H1 (cell line): ENCODE measurements around the gene CDH7. TPM values are rescaled to one million over a fixed set of nuclear protein-coding genes. Genes with fewer than 3 reads are reported as not detected.

Experiments
- CTCF ChIA-PET: fragments of 300-600 bp; sonication (Branson Sonifier 250); formaldehyde crosslinking; loops from one replicate; lab custom pipeline; 2021; ENCODE audit not compliant: partially characterized antibody; lab: Charles Lee
- POLR2A ChIA-PET: fragments of 300-600 bp; sonication (Branson Sonifier 250); formaldehyde crosslinking; loops from one replicate; lab custom pipeline; 2021; ENCODE audit warnings: inconsistent platforms; ENCODE audit not compliant: partially characterized antibody; lab: Charles Lee
- DNase-seq, 2 experiments: peaks; one replicate each; pipeline versions ENCODE4 v3.0.0 to v3.0.0-alpha.2; 2010 to 2022; ENCODE audit warnings: low spot score in 2 of 2, low read depth in 1 of 2, mixed read lengths in 1 of 2
- FAIRE-seq: peaks from 2 replicates; lab custom pipeline; 2011; peaks lifted over from hg19 to GRCh38; lab: Jason Lieb, UNC
- H2AFZ ChIP-seq: 2 replicates; pipeline ENCODE4 v1.8.1; 2012; ENCODE audit warnings: low read length, inconsistent platforms
- H2AK5ac ChIP-seq: 2 replicates; pipeline ENCODE4 v1.6.1; 2013; ENCODE audit warnings: low read depth, low read length
- H2BK120ac ChIP-seq: replicated peaks from 2 replicates; pipeline ENCODE3; 2013; ENCODE audit warnings: low read depth, low read length, inconsistent platforms
- H2BK12ac ChIP-seq: 2 replicates; pipeline ENCODE4 v1.6.1; 2013; ENCODE audit warnings: low read depth, low read length
- H2BK15ac ChIP-seq: 2 replicates; pipeline ENCODE4 v1.6.1; 2013; ENCODE audit warnings: low read length
- H2BK20ac ChIP-seq: 2 replicates; pipeline ENCODE4 v1.6.1; 2013; ENCODE audit warnings: low read length
- H2BK5ac ChIP-seq: 2 replicates; pipeline ENCODE4 v1.6.1; 2013; ENCODE audit warnings: low read depth, low read length
- H3K14ac ChIP-seq: 2 replicates; pipeline ENCODE4 v1.6.1; 2013; ENCODE audit warnings: inconsistent platforms; ENCODE audit not compliant: insufficient read length
- H3K18ac ChIP-seq: 2 replicates; pipeline ENCODE4 v1.6.1; 2013; ENCODE audit warnings: low read length; ENCODE audit errors: extremely low read depth
- H3K23ac ChIP-seq: 2 replicates; pipeline ENCODE4 v1.6.1; 2013; ENCODE audit warnings: inconsistent platforms; ENCODE audit not compliant: insufficient read length
- H3K23me2 ChIP-seq: 2 replicates; pipeline ENCODE4 v1.6.1; 2013; ENCODE audit warnings: low read depth, low read length
- H3K27ac ChIP-seq: 2 replicates; pipeline ENCODE4 v1.6.1; 2011; ENCODE audit warnings: low read depth, low read length, inconsistent platforms
- H3K27me3 ChIP-seq, 4 experiments: replicated peaks in 1 of 4; 1 replicate in 1 of 4; 2 replicates in 3 of 4; pipeline versions ENCODE4 v1.6.1 to v1.8.1; 2011 to 2013; ENCODE audit warnings: low read length in 3 of 4, mild to moderate bottlenecking in 3 of 4, inconsistent platforms in 2 of 4, mixed read lengths in 2 of 4, moderate library complexity in 1 of 4; ENCODE audit not compliant: control insufficient read depth in 3 of 4, insufficient read depth in 3 of 4; ENCODE audit errors: extremely low read depth in 1 of 4
- H3K36me3 ChIP-seq, 4 experiments: 2 replicates each; pipeline versions ENCODE4 v1.6.1 to v1.8.1; 2011 to 2013; ENCODE audit warnings: mild to moderate bottlenecking in 4 of 4, low read length in 3 of 4, moderate library complexity in 2 of 4, control low read depth in 1 of 4, inconsistent platforms in 1 of 4; ENCODE audit not compliant: insufficient read depth in 4 of 4, control insufficient read depth in 2 of 4
- H3K4ac ChIP-seq: replicated peaks from 2 replicates; pipeline ENCODE3; 2013; ENCODE audit warnings: low read length, low read depth, mixed read lengths, inconsistent platforms; ENCODE audit not compliant: insufficient read length
- H3K4me1 ChIP-seq, 4 experiments: replicated peaks in 1 of 4; 1 replicate in 1 of 4; 2 replicates in 3 of 4; pipeline versions ENCODE4 v1.6.1 to v1.8.1; 2011 to 2013; ENCODE audit warnings: low read length in 3 of 4, inconsistent platforms in 2 of 4, mixed read lengths in 1 of 4; ENCODE audit not compliant: insufficient read depth in 4 of 4, control insufficient read depth in 3 of 4
- H3K4me2 ChIP-seq, 2 experiments: 2 replicates each; pipeline versions ENCODE4 v1.6.1 to v1.8.1; 2011 to 2013; ENCODE audit warnings: low read depth in 2 of 2, low read length in 2 of 2, control low read depth in 1 of 2, inconsistent platforms in 1 of 2, mild to moderate bottlenecking in 1 of 2; ENCODE audit not compliant: insufficient read depth in 1 of 2
- H3K4me3 ChIP-seq, 4 experiments: fragments of 200-600, 300-600 bp in 1 of 4; sonication (generic), shearing (Covaris generic), sonication (Bioruptor Twin) in 1 of 4; 2 replicates each; pipeline versions ENCODE4 v1.5.1 to v1.8.1; 2011 to 2016; ENCODE audit warnings: low read length in 4 of 4, low read depth in 3 of 4, control low read depth in 2 of 4, inconsistent platforms in 2 of 4, mild to moderate bottlenecking in 2 of 4, mixed read lengths in 1 of 4, moderate library complexity in 1 of 4; ENCODE audit not compliant: insufficient read depth in 2 of 4; ENCODE audit errors: extremely low read depth in 1 of 4
- H3K56ac ChIP-seq: replicated peaks from 2 replicates; pipeline ENCODE3; 2013; ENCODE audit warnings: low read depth, mild to moderate bottlenecking, mixed read lengths, low read length, inconsistent platforms; ENCODE audit not compliant: insufficient read length
- H3K79me1 ChIP-seq: 2 replicates; pipeline ENCODE4 v1.6.1; 2013; ENCODE audit warnings: low read depth, low read length, control low read depth
- H3K79me2 ChIP-seq, 2 experiments: 2 replicates each; pipeline versions ENCODE4 v1.6.1 to v1.8.1; 2012 to 2013; ENCODE audit warnings: low read length in 2 of 2, mild to moderate bottlenecking in 2 of 2, inconsistent platforms in 1 of 2; ENCODE audit not compliant: insufficient read depth in 2 of 2, control insufficient read depth in 1 of 2
- H3K9ac ChIP-seq, 4 experiments: replicated peaks in 1 of 4; 1 replicate in 1 of 4; 2 replicates in 3 of 4; pipeline versions ENCODE4 v1.6.1 to v1.8.1; 2011 to 2013; ENCODE audit warnings: low read depth in 3 of 4, low read length in 3 of 4, control low read depth in 2 of 4, mild to moderate bottlenecking in 2 of 4, moderate library complexity in 2 of 4, inconsistent platforms in 1 of 4; ENCODE audit errors: extremely low read depth in 1 of 4
- H3K9me3 ChIP-seq, 2 experiments: 2 replicates each; pipeline versions ENCODE4 v1.6.1 to v1.8.1; 2012 to 2013; ENCODE audit warnings: mild to moderate bottlenecking in 2 of 2, moderate library complexity in 2 of 2, control low read depth in 1 of 2, inconsistent platforms in 1 of 2, low read depth in 1 of 2, low read length in 1 of 2, mixed read lengths in 1 of 2; ENCODE audit not compliant: insufficient read depth in 2 of 2
- H4K20me1 ChIP-seq, 2 experiments: replicated peaks in 1 of 2; 2 replicates each; pipeline versions ENCODE3 to v1.8.1; 2011 to 2013; ENCODE audit warnings: inconsistent platforms in 2 of 2, low read length in 2 of 2, mild to moderate bottlenecking in 1 of 2; ENCODE audit not compliant: insufficient read depth in 2 of 2, control insufficient read depth in 1 of 2
- H4K5ac ChIP-seq: 2 replicates; pipeline ENCODE4 v1.6.1; 2013; ENCODE audit warnings: low read length, low read depth, mixed read lengths, inconsistent platforms; ENCODE audit not compliant: insufficient read length
- H4K8ac ChIP-seq: 2 replicates; pipeline ENCODE4 v1.8.0; 2013; ENCODE audit warnings: mild to moderate bottlenecking, moderate library complexity, low read length, inconsistent platforms; ENCODE audit not compliant: insufficient read depth; ENCODE audit errors: extremely low read depth
- H4K91ac ChIP-seq: replicated peaks from 2 replicates; pipeline ENCODE3; 2013; ENCODE audit warnings: low read length, mixed read lengths, inconsistent platforms; ENCODE audit not compliant: insufficient read length
- CBX8 ChIP-seq: fragments of 300-800, 300-1000 bp; sonication (generic); IDR thresholded peaks from 2 replicates; pipeline ENCODE4 v1.7.1; 2016; ENCODE audit warnings: low read depth, low read length, borderline replicate concordance
- EGR1 ChIP-seq: IDR thresholded peaks from 2 replicates; pipeline ENCODE4 v1.6.1; 2011; ENCODE audit warnings: low read depth, low read length, borderline replicate concordance
- EZH2 ChIP-seq: fragments of 200-600 bp; sonication (generic); IDR thresholded peaks from 2 replicates; pipeline ENCODE4 v1.7.1; 2012; ENCODE audit warnings: low read depth, mild to moderate bottlenecking, moderate library complexity, low read length, inconsistent platforms; ENCODE audit not compliant: severe bottlenecking
- HDAC2 ChIP-seq, 2 experiments: fragments of 300-600 bp in 1 of 2; sonication (generic) in 1 of 2; IDR thresholded peaks; 2 replicates each; pipeline ENCODE4 v1.6.1; 2011 to 2012; ENCODE audit warnings: low read depth in 2 of 2, low read length in 2 of 2, mild to moderate bottlenecking in 2 of 2, moderate library complexity in 2 of 2, borderline replicate concordance in 1 of 2, inconsistent platforms in 1 of 2
- JUND ChIP-seq: IDR thresholded peaks from 2 replicates; pipeline ENCODE4 v1.6.1; 2011; ENCODE audit warnings: mild to moderate bottlenecking, improper control_type of control experiment, low read length
- KDM4A ChIP-seq: IDR thresholded peaks from one replicate; pipeline ENCODE4 v1.7.1; 2012; ENCODE audit warnings: low read depth, mild to moderate bottlenecking, moderate library complexity, low read length, inconsistent platforms; ENCODE audit not compliant: severe bottlenecking
- NANOG ChIP-seq: IDR thresholded peaks from 2 replicates; pipeline ENCODE4 v1.6.1; 2011; ENCODE audit warnings: low read length, low read depth, mild to moderate bottlenecking, inconsistent platforms; ENCODE audit not compliant: insufficient read depth, poor library complexity, severe bottlenecking
- PHF8 ChIP-seq: fragments of 200-600 bp; sonication (generic); conservative IDR thresholded peaks from 2 replicates; pipeline ENCODE4 v1.7.1; 2012; ENCODE audit warnings: low read depth, mild to moderate bottlenecking, inconsistent platforms, low read length, moderate library complexity
- POLR2A ChIP-seq, 2 experiments: IDR thresholded peaks; 1 replicate in 1 of 2; 2 replicates in 1 of 2; pipeline ENCODE4 v1.6.1; 2011; ENCODE audit warnings: low read depth in 2 of 2, low read length in 2 of 2, mild to moderate bottlenecking in 2 of 2; ENCODE audit errors: control extremely low read depth in 1 of 2
- RAD21 ChIP-seq, 2 experiments: IDR thresholded peaks in 1 of 2; conservative IDR thresholded peaks in 1 of 2; 2 replicates each; pipeline ENCODE4 v1.6.1; 2011; ENCODE audit warnings: low read depth in 2 of 2, low read length in 2 of 2, improper control_type of control experiment in 1 of 2, inconsistent platforms in 1 of 2, mild to moderate bottlenecking in 1 of 2, moderate library complexity in 1 of 2
- RNF2 ChIP-seq: fragments of 200-900, 300-1000 bp; sonication (generic); IDR thresholded peaks from 2 replicates; pipeline ENCODE4 v1.7.1; 2016; ENCODE audit warnings: borderline replicate concordance, low read depth, mild to moderate bottlenecking, antibody characterized with exemption, low read length; ENCODE audit not compliant: poor library complexity, severe bottlenecking; ENCODE audit errors: missing control alignments
- SIRT6 ChIP-seq: IDR thresholded peaks from one replicate; pipeline ENCODE4 v1.7.1; 2012; ENCODE audit warnings: low read length, inconsistent platforms
- SP4 ChIP-seq: IDR thresholded peaks from 2 replicates; pipeline ENCODE4 v1.6.1; 2012; ENCODE audit warnings: low read length, inconsistent platforms
- TAF1 ChIP-seq: IDR thresholded peaks from 2 replicates; pipeline ENCODE4 v1.6.1; 2011; ENCODE audit warnings: mild to moderate bottlenecking, low read depth, low read length
- TCF12 ChIP-seq: IDR thresholded peaks from 2 replicates; pipeline ENCODE4 v1.6.1; 2011; ENCODE audit warnings: low read depth, mild to moderate bottlenecking, low read length
- WGBS, 2 experiments: shearing (Covaris generic) in 1 of 2; methylation state at CpG; one replicate each; pipeline versions ENCODE4 v1.1.6 to v1.1.7; 2013 to 2015; ENCODE audit warnings: low lambda C conversion rate in 2 of 2, mixed read lengths in 2 of 2, inconsistent platforms in 1 of 2, low coverage in 1 of 2, missing lambda C conversion rate in 1 of 2; ENCODE audit not compliant: insufficient replicate concordance in 2 of 2, insufficient coverage in 1 of 2, insufficient read length in 1 of 2; ENCODE audit errors: extremely low coverage in 1 of 2, missing lambda C conversion rate in 1 of 2; 5-methylcytosine and 5-hydroxymethylcytosine counted together
- polyA plus RNA-seq, 7 experiments: library from polyadenylated mRNA; depleted of rRNA in 3 of 7; stranded (reverse) in 5 of 7; unstranded in 2 of 7; fragments of >200 nt in 5 of 7; fragments of 200-250 nt in 2 of 7; gene quantifications; 1 replicate in 5 of 7; 2 replicates in 1 of 7; 4 replicates in 1 of 7; pipeline versions ENCODE4 v1.2.1 to v1.2.3, GENCODE V29; 2011 to 2013; ENCODE audit warnings: missing spikeins in 2 of 7, mixed read lengths in 2 of 7
- total RNA-seq: library from RNA; stranded (reverse); fragmentation: NEBNext Ultra II Directional; extraction: Animal tissue kit (Norgen Biotek cat#: 25700); gene quantifications from 2 replicates; pipeline ENCODE4 v1.2.1, GENCODE V29; 2021

CDH7 gene
- total and polyA plus RNA-seq, 2 of the 8 experiments (the other 6 are each of a cell fraction or from before 2014, with no cell fraction given), result 1.00 to 1.5 TPM

DNA sequence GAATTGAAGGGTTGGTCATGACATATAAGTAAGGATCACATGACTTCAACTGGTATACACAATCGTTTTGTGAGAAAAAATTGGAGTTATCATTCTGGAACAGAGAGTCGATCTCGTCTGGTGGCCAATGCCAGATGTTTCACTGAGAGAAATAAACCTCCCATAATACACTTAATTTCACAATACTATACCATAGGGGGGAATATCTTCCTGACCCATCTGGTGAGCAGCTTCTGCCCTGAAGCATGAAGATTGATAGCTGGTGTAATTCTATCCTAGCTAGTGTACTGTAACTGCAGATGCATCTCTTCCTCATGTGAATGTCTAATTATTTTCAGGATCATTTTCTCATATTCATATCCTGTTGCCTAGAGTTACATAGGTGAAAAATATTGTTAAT, 15.7 kb upstream of the CDH7 start:
- H3K9ac ChIP-seq, result no peak overlapping the region
- H3K23me2 ChIP-seq, result no peaks in the 10 kb centered on the region
- no peak overlapping the region for H3K23ac ChIP-seq
- H3K14ac ChIP-seq, result no peak overlapping the region
- H2BK120ac ChIP-seq, result no peak overlapping the region
- no peaks in the 10 kb centered on the region for H4K20me1 ChIP-seq
- FAIRE-seq, result no peak
- H2BK20ac ChIP-seq, result no peak overlapping the region
- no peak overlapping the region for H2AFZ ChIP-seq
- no peak overlapping the region for H2BK5ac ChIP-seq
- no peak for DNase-seq
- no peak overlapping the region for H3K4me3 ChIP-seq
- no peak overlapping the region for H2BK12ac ChIP-seq
- CTCF ChIA-PET, result no interaction called here
- no peaks in the 10 kb centered on the region for H3K4me1 ChIP-seq
- H3K79me1 ChIP-seq, result no peaks in the 10 kb centered on the region
- H4K8ac ChIP-seq, result no peak overlapping the region
- H3K9me3 ChIP-seq, result no peaks in the 10 kb centered on the region
- H4K91ac ChIP-seq, result no peak overlapping the region
- POLR2A ChIA-PET, result no interaction called here
- no peak overlapping the region for H3K18ac ChIP-seq
- no peak overlapping the region for H2BK15ac ChIP-seq
- H3K27me3 ChIP-seq, result no peaks in the 10 kb centered on the region
- no peaks in the 10 kb centered on the region for H3K36me3 ChIP-seq
- no peak overlapping the region for H3K4ac ChIP-seq
- no peak overlapping the region for H3K27ac ChIP-seq
- H3K4me2 ChIP-seq, result no peak overlapping the region
- WGBS, 2 experiments, result 94% methylated on average over 3 of the region's 3 CpGs; no CpG with 5 or more reads in 1 of the 2 experiments
- no peak overlapping the region for H4K5ac ChIP-seq
- no peak overlapping the region for H3K56ac ChIP-seq
- no peak overlapping the region for H2AK5ac ChIP-seq
- H3K79me2 ChIP-seq, result no peaks in the 10 kb centered on the region
- TF ChIP-seq HDAC2 (IDR thresholded peaks at IDR 0.05; ENCODE audit: borderline replicate concordance in 1 of 2, low read depth in 2 of 2, low read length in 2 of 2) (no peak), SIRT6 (no peak), EGR1 (no peak), RAD21 (IDR thresholded peaks at IDR 0.05 in 1 of 2, conservative IDR thresholded peaks at IDR 0.05 in 1 of 2; ENCODE audit: low read depth in 2 of 2, low read length in 2 of 2) (no peak), KDM4A (no peak), POLR2A (IDR thresholded peaks at IDR 0.05; ENCODE audit: control extremely low read depth in 1 of 2, low read depth in 2 of 2, low read length in 2 of 2) (no peak), TCF12 (no peak), JUND (no peak), SP4 (no peak), NANOG (no peak), TAF1 (no peak), RNF2 (no peak), EZH2 (no peak), PHF8 (no peak), CBX8 (no peak)
